SK-N-SH (cell line): ENCODE results near the gene PPAT. TPM values are rescaled to one million over a fixed set of nuclear protein-coding genes. Genes with fewer than 3 reads are reported as not detected.

ENCODE experiments used
- CTCF ChIA-PET: fragments of 300-600, 350-600 bp; formaldehyde crosslinking; extraction: SDS; loops from one replicate; lab custom pipeline; 2021; lab: Yijun Ruan, JAX
- POLR2A ChIA-PET: fragments of 350-600 bp; sonication (Branson Sonifier 250); formaldehyde crosslinking; extraction: SDS; loops from one replicate; lab custom pipeline; 2020; ENCODE audit warnings: antibody characterized with exemption, inconsistent platforms; lab: Yijun Ruan, JAX
- DNase-seq: peaks from one replicate; pipeline ENCODE4 v3.0.0; 2012
- H2AFZ ChIP-seq: fragments of 200-600 bp; sonication (generic); 2 replicates; pipeline ENCODE4 v1.8.1; 2016; ENCODE audit warnings: antibody characterized with exemption, mild to moderate bottlenecking, low read depth
- H3F3A ChIP-seq: fragments of 200-600 bp; sonication (generic); replicated peaks from 2 replicates; pipeline ENCODE3; 2016; ENCODE audit warnings: antibody characterized with exemption, mild to moderate bottlenecking; ENCODE audit not compliant: insufficient read depth
- H3K27ac ChIP-seq, 2 experiments: fragments of 200-500 bp in 1 of 2; fragments of 200-600 bp in 1 of 2; sonication (Bioruptor generic) in 1 of 2; sonication (generic), shearing (Covaris generic) in 1 of 2; 2 replicates each; pipeline versions ENCODE4 v1.5.1 to v1.6.1; 2014 to 2016; ENCODE audit warnings: low read depth in 2 of 2, inconsistent platforms in 1 of 2, low read length in 1 of 2, mild to moderate bottlenecking in 1 of 2, mixed read lengths in 1 of 2
- H3K27me3 ChIP-seq: fragments of 200-600 bp; sonication (generic), shearing (Covaris generic); 2 replicates; pipeline ENCODE4 v1.6.1; 2016; ENCODE audit warnings: mixed run types; ENCODE audit not compliant: insufficient read depth
- H3K36me3 ChIP-seq, 2 experiments: fragments of 200-500 bp in 1 of 2; fragments of 200-600 bp in 1 of 2; sonication (Bioruptor generic) in 1 of 2; sonication (generic) in 1 of 2; replicated peaks in 1 of 2; 2 replicates each; pipeline versions ENCODE3 to v1.5.1; 2014 to 2016; ENCODE audit warnings: low read length in 1 of 2, mild to moderate bottlenecking in 1 of 2; ENCODE audit not compliant: insufficient read depth in 2 of 2, control insufficient read depth in 1 of 2
- H3K4me1 ChIP-seq, 2 experiments: fragments of 200-500 bp in 1 of 2; fragments of 200-600 bp in 1 of 2; sonication (Bioruptor generic) in 1 of 2; sonication (generic), shearing (Covaris generic) in 1 of 2; 2 replicates each; pipeline versions ENCODE4 v1.5.1 to v1.6.1; 2014 to 2016; ENCODE audit warnings: low read depth in 1 of 2, low read length in 1 of 2, mixed run types in 1 of 2; ENCODE audit not compliant: insufficient read depth in 2 of 2, control insufficient read depth in 1 of 2
- H3K4me2 ChIP-seq: fragments of 200-600 bp; sonication (generic), shearing (Covaris generic); 2 replicates; pipeline ENCODE4 v1.6.1; 2017; ENCODE audit warnings: mixed run types
- H3K4me3 ChIP-seq, 2 experiments: fragments of 200-500 bp in 1 of 2; fragments of 200-600 bp in 1 of 2; sonication (Bioruptor generic) in 1 of 2; sonication (generic), shearing (Covaris generic) in 1 of 2; 2 replicates each; pipeline versions ENCODE4 v1.5.1 to v1.8.1; 2014 to 2016; ENCODE audit warnings: low read depth in 2 of 2, inconsistent platforms in 1 of 2, low read length in 1 of 2, mild to moderate bottlenecking in 1 of 2, mixed read lengths in 1 of 2, moderate library complexity in 1 of 2
- H3K79me2 ChIP-seq: fragments of 200-600 bp; sonication (generic); 2 replicates; pipeline ENCODE4 v1.8.1; 2017; ENCODE audit warnings: mild to moderate bottlenecking; ENCODE audit not compliant: insufficient read depth
- H3K9ac ChIP-seq: fragments of 200-600 bp; sonication (generic); 2 replicates; pipeline ENCODE4 v1.6.1; 2017; ENCODE audit warnings: mixed run types
- H3K9me2 ChIP-seq: fragments of 200-600 bp; sonication (generic); 2 replicates; pipeline ENCODE4 v1.6.1; 2017; ENCODE audit warnings: mixed run types
- H3K9me3 ChIP-seq: fragments of 200-600 bp; sonication (generic); 2 replicates; pipeline ENCODE4 v1.6.1; 2017; ENCODE audit warnings: mixed run types, mild to moderate bottlenecking, moderate library complexity
- H4K20me1 ChIP-seq: fragments of 200-600 bp; sonication (generic); 2 replicates; pipeline ENCODE4 v1.6.1; 2017; ENCODE audit warnings: mild to moderate bottlenecking, mixed run types; ENCODE audit not compliant: insufficient read depth
- CHD2 ChIP-seq: fragments of 150-350 bp; IDR thresholded peaks from 2 replicates; pipeline ENCODE4 v1.6.1; 2018; ENCODE audit warnings: low read length; ENCODE audit not compliant: partially characterized antibody
- CTCF ChIP-seq: fragments of 200-600 bp; sonication (generic); IDR thresholded peaks from 2 replicates; pipeline ENCODE4 v1.6.1; 2017; ENCODE audit warnings: antibody characterized with exemption, mild to moderate bottlenecking, moderate library complexity
- ELF1 ChIP-seq: IDR thresholded peaks from 2 replicates; pipeline ENCODE4 v1.4.0; 2012
- FOXJ3 ChIP-seq: sonication (generic); formaldehyde crosslinking; IDR thresholded peaks from 2 replicates; pipeline ENCODE4 v1.5.1; 2020; ENCODE audit warnings: mild to moderate bottlenecking, missing genetic modification reagents
- FOXM1 ChIP-seq: IDR thresholded peaks from 2 replicates; pipeline ENCODE4 v1.4.0; 2012; ENCODE audit warnings: low read depth, mild to moderate bottlenecking
- GABPA ChIP-seq: IDR thresholded peaks from 2 replicates; pipeline ENCODE4 v1.4.0; 2012; ENCODE audit warnings: low read depth, mild to moderate bottlenecking
- MAX ChIP-seq: IDR thresholded peaks from 2 replicates; pipeline ENCODE4 v1.4.0; 2012; ENCODE audit warnings: low read depth
- MEF2A ChIP-seq: IDR thresholded peaks from 2 replicates; pipeline ENCODE4 v1.4.0; 2012; ENCODE audit warnings: low read depth, borderline replicate concordance
- MXI1 ChIP-seq: IDR thresholded peaks from 2 replicates; pipeline ENCODE4 v1.6.1; 2012; ENCODE audit warnings: mild to moderate bottlenecking, low read depth, low read length, improper control_type of control experiment
- RAD21 ChIP-seq: IDR thresholded peaks from 2 replicates; pipeline ENCODE4 v1.6.1; 2012; ENCODE audit warnings: mild to moderate bottlenecking, low read length
- RCOR1 ChIP-seq: fragments of 150-350 bp; IDR thresholded peaks from 2 replicates; pipeline ENCODE4 v1.6.1; 2017; ENCODE audit warnings: antibody characterized with exemption, low read length
- RXRA ChIP-seq: IDR thresholded peaks from 2 replicates; pipeline ENCODE4 v1.4.0; 2012; ENCODE audit warnings: low read depth, mild to moderate bottlenecking, borderline replicate concordance
- SIN3A ChIP-seq: IDR thresholded peaks from 2 replicates; pipeline ENCODE4 v1.6.1; 2012; ENCODE audit warnings: low read depth, mild to moderate bottlenecking, low read length, moderate library complexity, borderline replicate concordance
- SMC3 ChIP-seq: IDR thresholded peaks from 2 replicates; pipeline ENCODE4 v1.6.1; 2012; ENCODE audit warnings: low read depth, low read length, improper control_type of control experiment
- TAF1 ChIP-seq: IDR thresholded peaks from 2 replicates; pipeline ENCODE4 v1.6.1; 2012; ENCODE audit warnings: low read depth, mild to moderate bottlenecking, low read length, moderate library complexity, borderline replicate concordance
- ZBTB33 ChIP-seq: IDR thresholded peaks from 2 replicates; pipeline ENCODE4 v1.4.0; 2012; ENCODE audit warnings: low read depth, borderline replicate concordance
- WGBS: methylation state at CpG from one replicate; pipeline ENCODE4 v1.1.6; 2017; ENCODE audit warnings: low lambda C conversion rate; 5-methylcytosine and 5-hydroxymethylcytosine counted together
- polyA plus RNA-seq, 3 experiments: library from polyadenylated mRNA; depleted of rRNA; stranded (reverse); fragments of >200 nt; gene quantifications; 2 replicates each; pipeline ENCODE4 v1.2.3, GENCODE V29; 2012

Gene PPAT
- polyA plus RNA-seq, 1 of the 3 experiments (the other 2 are of a cell fraction) = 7.4 TPM

GRCh38 chr4:56424697-56425514 is 10.5 kb downstream of the PPAT start:
- no peaks in the 10 kb centered on the region for H3K27me3 ChIP-seq
- peaks cover 10% of the 10 kb centered on the region for H3F3A ChIP-seq
- H3K9me2 ChIP-seq = no peaks in the 10 kb centered on the region
- H3K4me3 ChIP-seq = no peak overlapping the region; a peak in 1 of 4 replicates
- H3K79me2 ChIP-seq = peaks cover 83% of the 10 kb centered on the region
- ChIA-PET POLR2A (interaction anchor here (1.4 kb wide), 1 partner anchor 38 kb away, joined by 4 read pairs; the partner anchor contains the start of gene AASDH), CTCF (interaction anchor here (0.7 to 3.8 kb wide), 18 partner anchors 10 to 417 kb away, joined by 3 to 21 read pairs (median 4); partner anchors contain the start of genes PAICS and PPAT)
- H2AFZ ChIP-seq = no peak overlapping the region
- H3K27ac ChIP-seq = no peak overlapping the region; a peak in 1 of 4 replicates
- DNase-seq = peak; percentile 39
- H4K20me1 ChIP-seq = no peaks in the 10 kb centered on the region
- H3K9me3 ChIP-seq = no peaks in the 10 kb centered on the region
- peak; percentile 64 for TF ChIP-seq RAD21
- peak; percentile 44 for TF ChIP-seq SMC3
- peak; percentile 82 for TF ChIP-seq CTCF
- no peak for TF ChIP-seq TAF1
- TF ChIP-seq RXRA = no peak
- H3K4me2 ChIP-seq = no peak overlapping the region
- H3K4me1 ChIP-seq = no peaks in the 10 kb centered on the region; a peak in 1 of 4 replicates
- H3K36me3 ChIP-seq = no peaks in the 10 kb centered on the region
- WGBS = 72% methylated on average over 5 of the region's 5 CpGs
- H3K9ac ChIP-seq = no peak overlapping the region

- no peaks in the 10 kb centered on the region for H3K9me2 ChIP-seq
- H3K9ac ChIP-seq = no peak overlapping the region
- peaks cover 6% of the 10 kb centered on the region for H3F3A ChIP-seq
- TF ChIP-seq FOXM1 (no peak), FOXJ3 (CRISPR knock-in tag) (no peak), RXRA (no peak), RCOR1 (no peak), MAX (no peak), SIN3A (no peak), ELF1 (no peak), CTCF (no peak), MXI1 (no peak), GABPA (no peak), CHD2 (no peak), ZBTB33 (no peak), RAD21 (no peak), SMC3 (no peak), MEF2A (no peak)
- H3K79me2 ChIP-seq = peaks cover 83% of the 10 kb centered on the region
- WGBS = 96% methylated on average over 5 of the region's 5 CpGs
- POLR2A ChIA-PET = interaction anchor here (1.4 kb wide), 1 partner anchor 37 kb away, joined by 4 read pairs; the partner anchor contains the start of gene AASDH
- H4K20me1 ChIP-seq = no peaks in the 10 kb centered on the region
- no peaks in the 10 kb centered on the region; a peak in 1 of 4 replicates for H3K4me1 ChIP-seq
- no peak overlapping the region for H3K4me3 ChIP-seq
- no peak overlapping the region for H3K27ac ChIP-seq
- H3K9me3 ChIP-seq = no peaks in the 10 kb centered on the region
- DNase-seq = no peak
- H2AFZ ChIP-seq = no peak overlapping the region
- H3K4me2 ChIP-seq = no peak overlapping the region
- no peaks in the 10 kb centered on the region for H3K27me3 ChIP-seq
- CTCF ChIA-PET = interaction anchor here (1.2 to 3.8 kb wide), 5 partner anchors 10 to 412 kb away, joined by 5 to 21 read pairs (median 13); partner anchors contain the start of gene PPAT
- no peaks in the 10 kb centered on the region for H3K36me3 ChIP-seq
Measured at GRCh38 chr4:56424176-56424575, 11.2 kb downstream of the PPAT start.
